Measurements from ENCODE around the gene PARD3B. TPM values are rescaled to one million over a fixed set of nuclear protein-coding genes. Genes with fewer than 3 reads are reported as not detected.

Gene PARD3B
- total and polyA plus RNA-seq, 10 of the 15 experiments (the other 5 are each of a cell fraction or from before 2014, with no cell fraction given), result 0.01 to 0.54 (median 0.07) TPM; not detected in 7

DNA sequence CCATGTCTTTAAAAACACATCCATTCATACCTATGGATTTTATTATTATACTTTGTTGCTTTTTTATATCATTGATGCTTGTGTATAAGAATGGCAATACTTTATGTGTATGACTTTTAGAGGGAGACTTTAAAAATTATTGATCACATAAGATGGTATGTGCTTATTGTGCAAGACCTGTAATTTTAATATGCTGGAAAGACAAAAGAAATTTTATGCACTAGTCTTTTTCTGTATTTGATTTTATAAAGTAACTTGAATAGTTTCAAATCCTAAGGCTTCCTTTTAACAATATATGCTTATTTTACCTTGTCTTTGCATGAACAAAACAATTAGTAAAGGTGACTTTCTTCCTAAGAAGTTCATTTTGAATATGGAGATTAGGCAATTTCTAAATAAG, 226.4 kb downstream of the PARD3B start:
- Histone ChIP-seq H3K9me3 (replicated peaks; ENCODE audit: control insufficient read depth, insufficient read depth, low read length) (no peaks in the 10 kb centered on the region), H2AFZ (ENCODE audit: control insufficient read depth, low read depth, low read length) (no peak overlapping the region), H4K20me1 (ENCODE audit: control insufficient read depth, insufficient read depth) (no peaks in the 10 kb centered on the region), H3K4me1 (ENCODE audit: control insufficient read depth, insufficient read depth, low read length) (no peaks in the 10 kb centered on the region), H3K4me2 (ENCODE audit: control insufficient read depth, insufficient read depth) (no peak overlapping the region), H3K79me2 (ENCODE audit: control insufficient read depth, insufficient read depth, low read length) (no peaks in the 10 kb centered on the region), H3K27me3 (replicated peaks in 1 of 2; ENCODE audit: control insufficient read depth in 2 of 2, insufficient read depth in 2 of 2, low read length in 1 of 2) (no peaks in the 10 kb centered on the region), H3K27ac (ENCODE audit: control insufficient read depth, insufficient read depth) (no peak overlapping the region), H3K9ac (ENCODE audit: control insufficient read depth, insufficient read depth, low read length) (no peak overlapping the region), H3K4me3 (no peak overlapping the region), H3K36me3 (ENCODE audit: control insufficient read depth in 2 of 2, insufficient read depth in 2 of 2, low read length in 1 of 2) (no peaks in the 10 kb centered on the region)
- in situ Hi-C loops (cut with MboI) (no loop called here), intact Hi-C loops (cut with micrococcal nuclease; ENCODE audit: unreplicated experiment) (no loop called here)
- ATAC-seq, result no peak
- SMC1A ChIA-PET (ENCODE audit: uncharacterized antibody, unreplicated experiment), result no interaction called here
- BruUV-seq (replicated peaks), result no TSS peak
- POLR2A ChIA-PET, result no interaction called here
- CTCF ChIA-PET, result no interaction called here
- RAD21 ChIA-PET (ENCODE audit: unreplicated experiment), result no interaction called here
- FAIRE-seq, result no peak
- no peak for DNase-seq (ENCODE audit: low read depth, low spot score)
- TF ChIP-seq SMARCA5 (IDR thresholded peaks at IDR 0.05) (no peak), CTCF (IDR thresholded peaks at IDR 0.05 in 2 of 3, conservative IDR thresholded peaks at IDR 0.05 in 1 of 3; ENCODE audit: control insufficient read depth in 2 of 3, extremely low read depth in 1 of 3, insufficient read depth in 1 of 3, low read depth in 3 of 3, low read length in 3 of 3) (no peak), ASH2L (IDR thresholded peaks at IDR 0.05; ENCODE audit: borderline replicate concordance, low read depth) (no peak), PRDM15 (CRISPR knock-in tag; IDR thresholded peaks at IDR 0.05) (no peak), CBX3 (IDR thresholded peaks at IDR 0.05; ENCODE audit: borderline replicate concordance, low read depth) (no peak), FOXK2 (IDR thresholded peaks at IDR 0.05) (no peak), FOXM1 (IDR thresholded peaks at IDR 0.05; ENCODE audit: low read depth, low read length) (no peak), LARP7 (IDR thresholded peaks at IDR 0.05) (no peak), MEF2A (IDR thresholded peaks at IDR 0.05; ENCODE audit: insufficient read depth, low read depth, low read length) (no peak), NFYB (IDR thresholded peaks at IDR 0.05; ENCODE audit: insufficient read depth, low read depth, low read length) (no peak), EP300 (IDR thresholded peaks at IDR 0.05; ENCODE audit: borderline replicate concordance in 1 of 2, control insufficient read depth in 1 of 2, low read depth in 2 of 2, low read length in 2 of 2) (no peak)
- TF ChIP-seq, protein P1, sequence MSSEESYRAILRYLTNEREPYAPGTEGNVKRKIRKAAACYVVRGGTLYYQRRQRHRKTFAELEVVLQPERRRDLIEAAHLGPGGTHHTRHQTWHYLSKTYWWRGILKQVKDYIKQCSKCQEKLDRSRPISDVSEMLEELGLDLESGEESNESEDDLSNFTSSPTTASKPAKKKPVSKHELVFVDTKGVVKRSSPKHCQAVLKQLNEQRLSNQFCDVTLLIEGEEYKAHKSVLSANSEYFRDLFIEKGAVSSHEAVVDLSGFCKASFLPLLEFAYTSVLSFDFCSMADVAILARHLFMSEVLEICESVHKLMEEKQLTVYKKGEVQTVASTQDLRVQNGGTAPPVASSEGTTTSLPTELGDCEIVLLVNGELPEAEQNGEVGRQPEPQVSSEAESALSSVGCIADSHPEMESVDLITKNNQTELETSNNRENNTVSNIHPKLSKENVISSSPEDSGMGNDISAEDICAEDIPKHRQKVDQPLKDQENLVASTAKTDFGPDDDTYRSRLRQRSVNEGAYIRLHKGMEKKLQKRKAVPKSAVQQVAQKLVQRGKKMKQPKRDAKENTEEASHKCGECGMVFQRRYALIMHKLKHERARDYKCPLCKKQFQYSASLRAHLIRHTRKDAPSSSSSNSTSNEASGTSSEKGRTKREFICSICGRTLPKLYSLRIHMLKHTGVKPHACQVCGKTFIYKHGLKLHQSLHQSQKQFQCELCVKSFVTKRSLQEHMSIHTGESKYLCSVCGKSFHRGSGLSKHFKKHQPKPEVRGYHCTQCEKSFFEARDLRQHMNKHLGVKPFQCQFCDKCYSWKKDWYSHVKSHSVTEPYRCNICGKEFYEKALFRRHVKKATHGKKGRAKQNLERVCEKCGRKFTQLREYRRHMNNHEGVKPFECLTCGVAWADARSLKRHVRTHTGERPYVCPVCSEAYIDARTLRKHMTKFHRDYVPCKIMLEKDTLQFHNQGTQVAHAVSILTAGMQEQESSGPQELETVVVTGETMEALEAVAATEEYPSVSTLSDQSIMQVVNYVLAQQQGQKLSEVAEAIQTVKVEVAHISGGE (CRISPR knock-in tag; IDR thresholded peaks at IDR 0.05), result no peak
- TF ChIP-seq, protein P2, sequence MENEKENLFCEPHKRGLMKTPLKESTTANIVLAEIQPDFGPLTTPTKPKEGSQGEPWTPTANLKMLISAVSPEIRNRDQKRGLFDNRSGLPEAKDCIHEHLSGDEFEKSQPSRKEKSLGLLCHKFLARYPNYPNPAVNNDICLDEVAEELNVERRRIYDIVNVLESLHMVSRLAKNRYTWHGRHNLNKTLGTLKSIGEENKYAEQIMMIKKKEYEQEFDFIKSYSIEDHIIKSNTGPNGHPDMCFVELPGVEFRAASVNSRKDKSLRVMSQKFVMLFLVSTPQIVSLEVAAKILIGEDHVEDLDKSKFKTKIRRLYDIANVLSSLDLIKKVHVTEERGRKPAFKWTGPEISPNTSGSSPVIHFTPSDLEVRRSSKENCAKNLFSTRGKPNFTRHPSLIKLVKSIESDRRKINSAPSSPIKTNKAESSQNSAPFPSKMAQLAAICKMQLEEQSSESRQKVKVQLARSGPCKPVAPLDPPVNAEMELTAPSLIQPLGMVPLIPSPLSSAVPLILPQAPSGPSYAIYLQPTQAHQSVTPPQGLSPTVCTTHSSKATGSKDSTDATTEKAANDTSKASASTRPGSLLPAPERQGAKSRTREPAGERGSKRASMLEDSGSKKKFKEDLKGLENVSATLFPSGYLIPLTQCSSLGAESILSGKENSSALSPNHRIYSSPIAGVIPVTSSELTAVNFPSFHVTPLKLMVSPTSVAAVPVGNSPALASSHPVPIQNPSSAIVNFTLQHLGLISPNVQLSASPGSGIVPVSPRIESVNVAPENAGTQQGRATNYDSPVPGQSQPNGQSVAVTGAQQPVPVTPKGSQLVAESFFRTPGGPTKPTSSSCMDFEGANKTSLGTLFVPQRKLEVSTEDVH (IDR thresholded peaks at IDR 0.05; ENCODE audit: low read depth, partially characterized antibody), result no peak
